Thoracic aorta (tissue), 2 donors: Measurements from ENCODE around the gene ST6GALNAC4. TPM values are rescaled to one million over a fixed set of nuclear protein-coding genes. Genes with fewer than 3 reads are reported as not detected.
A peak's percentile ranks its signal among the peaks of the same experiment; 100 is the strongest.

ENCODE experiments used
- ATAC-seq: fragments of 150-250 bp; one replicate; pipeline ENCODE4 v1.8.0; 2017; ENCODE audit warnings: low read depth; ENCODE audit not compliant: insufficient number of reproducible peaks, low FRiP score
- DNase-seq: peaks from one replicate; pipeline ENCODE4 v3.0.0-alpha.2; 2020; ENCODE audit warnings: low spot score
- H3K27ac ChIP-seq, 2 donors: fragments of 200-600 bp; sonication (generic); 1 replicate in 1 of 2; 2 replicates in 1 of 2; pipeline ENCODE4 v1.5.1; 2016; ENCODE audit warnings: mild to moderate bottlenecking in 2 of 2, moderate library complexity in 2 of 2
- H3K27me3 ChIP-seq: fragments of 200-600 bp; sonication (generic); replicated peaks from 2 replicates; pipeline ENCODE4 v1.6.0; 2016; ENCODE audit warnings: mild to moderate bottlenecking; ENCODE audit not compliant: insufficient read depth
- H3K36me3 ChIP-seq: fragments of 200-600 bp; sonication (generic); one replicate; pipeline ENCODE4 v1.5.1; 2016
- H3K4me1 ChIP-seq, 2 donors: fragments of 200-600 bp; sonication (generic); 1 replicate in 1 of 2; 2 replicates in 1 of 2; pipeline versions ENCODE4 v1.5.1 to v1.6.0; 2016; ENCODE audit warnings: low read depth in 2 of 2, mild to moderate bottlenecking in 1 of 2; ENCODE audit not compliant: control insufficient read depth in 1 of 2
- H3K4me3 ChIP-seq: fragments of 200-600 bp; sonication (generic); 2 replicates; pipeline ENCODE4 v1.5.1; 2016; ENCODE audit warnings: mild to moderate bottlenecking
- H3K9me3 ChIP-seq: fragments of 200-600 bp; sonication (generic); 2 replicates; pipeline ENCODE4 v1.5.1; 2016
- total RNA-seq, 2 donors: library from RNA; depleted of rRNA; stranded (reverse); fragments of >200 nt; gene quantifications; one replicate each; pipeline versions ENCODE4 v1.1.0 to v1.2.3, GENCODE V29; 2016
- TF ChIP-seq, protein P1 (sequence below): fragments of 200-600 bp; sonication (generic); IDR thresholded peaks from one replicate; pipeline ENCODE4 v1.5.1; 2019; ENCODE audit warnings: antibody characterized with exemption

Gene ST6GALNAC4
- total RNA-seq, 2 donors from 2014 or later: 45.0 to 61.2 TPM

DNA sequence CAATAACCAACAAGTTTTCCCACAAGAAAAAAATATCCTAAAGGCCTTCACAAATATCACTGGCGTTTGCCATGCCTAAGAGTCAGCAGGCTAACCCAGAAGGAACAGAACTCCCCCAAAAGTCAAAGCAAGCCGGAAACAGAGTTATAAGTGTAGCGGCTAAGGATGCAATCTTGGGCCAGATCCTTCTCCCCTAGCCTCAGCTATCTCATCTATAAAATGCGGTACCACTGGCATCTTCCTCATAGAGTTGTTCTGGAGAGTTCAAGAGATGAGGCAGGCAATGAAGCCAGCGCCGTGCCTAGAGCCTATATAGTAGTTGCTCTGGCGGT lies 20.2 kb upstream of the ST6GALNAC4 start:
- peaks cover 12 to 31% of the 10 kb centered on the region in 2 donors for H3K4me1 ChIP-seq

DNA sequence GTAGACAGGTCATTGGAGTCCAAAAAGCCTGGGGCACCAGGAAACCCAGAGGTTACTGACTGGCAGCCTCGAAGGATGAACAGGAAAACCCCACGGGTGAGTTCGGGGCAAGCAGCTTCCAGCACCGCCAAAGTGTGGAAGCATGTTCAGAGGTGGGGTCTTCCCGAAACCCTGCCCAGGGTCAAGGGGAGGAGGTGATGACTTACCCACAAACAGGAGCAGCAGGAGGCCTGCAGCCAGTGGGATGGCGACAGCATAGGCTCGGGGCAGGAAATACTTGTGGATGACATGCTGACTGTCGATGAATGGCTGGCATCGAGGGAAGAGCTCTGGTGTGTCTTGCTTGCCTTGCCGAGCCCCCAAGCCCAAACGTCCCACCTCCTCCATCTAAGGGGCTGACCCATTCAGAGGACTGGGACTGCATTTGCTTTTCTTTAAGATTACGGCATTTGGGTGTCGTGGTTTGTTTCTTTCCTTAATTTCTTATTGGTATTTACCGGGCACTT lies 19.6 kb upstream of the ST6GALNAC4 start:
- TF ChIP-seq, protein P1, sequence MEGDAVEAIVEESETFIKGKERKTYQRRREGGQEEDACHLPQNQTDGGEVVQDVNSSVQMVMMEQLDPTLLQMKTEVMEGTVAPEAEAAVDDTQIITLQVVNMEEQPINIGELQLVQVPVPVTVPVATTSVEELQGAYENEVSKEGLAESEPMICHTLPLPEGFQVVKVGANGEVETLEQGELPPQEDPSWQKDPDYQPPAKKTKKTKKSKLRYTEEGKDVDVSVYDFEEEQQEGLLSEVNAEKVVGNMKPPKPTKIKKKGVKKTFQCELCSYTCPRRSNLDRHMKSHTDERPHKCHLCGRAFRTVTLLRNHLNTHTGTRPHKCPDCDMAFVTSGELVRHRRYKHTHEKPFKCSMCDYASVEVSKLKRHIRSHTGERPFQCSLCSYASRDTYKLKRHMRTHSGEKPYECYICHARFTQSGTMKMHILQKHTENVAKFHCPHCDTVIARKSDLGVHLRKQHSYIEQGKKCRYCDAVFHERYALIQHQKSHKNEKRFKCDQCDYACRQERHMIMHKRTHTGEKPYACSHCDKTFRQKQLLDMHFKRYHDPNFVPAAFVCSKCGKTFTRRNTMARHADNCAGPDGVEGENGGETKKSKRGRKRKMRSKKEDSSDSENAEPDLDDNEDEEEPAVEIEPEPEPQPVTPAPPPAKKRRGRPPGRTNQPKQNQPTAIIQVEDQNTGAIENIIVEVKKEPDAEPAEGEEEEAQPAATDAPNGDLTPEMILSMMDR: no peak

More for the DNA sequence above, 20.2 kb upstream of the ST6GALNAC4 start:
- Histone ChIP-seq H3K9me3 (no peaks in the 10 kb centered on the region), H3K27me3 (no peaks in the 10 kb centered on the region), H3K27ac (no peak overlapping the region), H3K4me3 (peak overlapping the region; percentile 84), H3K36me3 (peaks cover 4% of the 10 kb centered on the region)
- TF ChIP-seq, protein P1: no peak
- ATAC-seq (no peak), DNase-seq (no peak)

DNA sequence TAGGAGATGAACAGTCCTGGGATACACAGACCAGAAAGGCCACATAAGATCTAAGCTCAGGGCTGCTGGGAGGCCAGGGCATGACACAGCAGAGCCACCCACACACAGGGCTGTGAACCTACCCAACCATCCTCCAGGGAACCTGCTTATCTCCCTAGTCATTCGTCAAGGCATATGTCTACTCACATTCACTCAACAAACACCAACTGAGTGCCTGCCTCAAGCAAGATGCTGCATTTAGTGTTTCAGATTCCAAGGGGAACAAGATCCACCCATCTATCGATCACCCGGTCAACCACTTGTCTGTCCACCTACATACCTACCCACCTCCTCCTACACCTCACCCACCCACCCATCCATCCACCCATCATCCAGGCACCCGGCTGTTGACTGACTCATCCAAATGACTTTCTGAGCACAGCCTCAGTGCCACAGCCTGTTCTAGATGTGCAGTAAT lies 19.0 kb upstream of the ST6GALNAC4 start:
- TF ChIP-seq, protein P1: no peak

More for the DNA sequence above, 19.6 kb upstream of the ST6GALNAC4 start:
- DNase-seq (no peak), ATAC-seq (no peak)
- no peak overlapping the region for H3K27ac ChIP-seq
- no peaks in the 10 kb centered on the region for H3K9me3 ChIP-seq
- H3K27me3 ChIP-seq: no peaks in the 10 kb centered on the region
- H3K36me3 ChIP-seq: peaks cover 4% of the 10 kb centered on the region
- peaks cover 12 to 34% of the 10 kb centered on the region in 2 donors for H3K4me1 ChIP-seq
- H3K4me3 ChIP-seq: no peak overlapping the region

DNA sequence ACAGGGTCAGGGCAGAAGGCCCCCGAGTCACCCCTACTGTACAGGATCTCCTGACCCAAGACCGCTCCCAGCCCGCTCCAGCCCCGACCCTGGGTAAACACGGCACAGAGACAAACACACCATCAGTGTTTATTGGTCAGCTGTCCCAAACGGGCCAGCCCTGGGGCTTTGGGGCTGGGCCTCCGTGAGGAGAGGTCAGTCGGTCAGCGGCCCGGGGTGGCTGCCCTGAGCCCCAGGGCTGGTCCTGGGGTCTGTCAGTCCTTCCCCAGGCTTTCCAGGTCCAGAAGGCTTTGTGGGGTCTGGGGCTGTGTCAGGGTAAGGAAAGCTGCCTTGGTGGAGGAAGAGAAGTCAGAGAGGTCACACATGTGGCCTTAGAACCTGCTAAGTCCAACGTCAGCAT lies 18.1 kb upstream of the ST6GALNAC4 start:
- no peak for ATAC-seq
- Histone ChIP-seq H3K27me3 (no peaks in the 10 kb centered on the region), H3K36me3 (peaks cover 4% of the 10 kb centered on the region), H3K4me1 (peaks cover 20 to 47% of the 10 kb centered on the region in 2 donors), H3K9me3 (no peaks in the 10 kb centered on the region), H3K4me3 (no peak overlapping the region), H3K27ac (no peak overlapping the region)
- TF ChIP-seq, protein P1: no peak
- no peak for DNase-seq

More for the DNA sequence above, 19.0 kb upstream of the ST6GALNAC4 start:
- Histone ChIP-seq H3K27ac (no peak overlapping the region), H3K9me3 (no peaks in the 10 kb centered on the region), H3K4me3 (no peak overlapping the region), H3K4me1 (peaks cover 15 to 40% of the 10 kb centered on the region in 2 donors), H3K36me3 (peaks cover 4% of the 10 kb centered on the region), H3K27me3 (no peaks in the 10 kb centered on the region)
- no peak for DNase-seq
- ATAC-seq: no peak

DNA sequence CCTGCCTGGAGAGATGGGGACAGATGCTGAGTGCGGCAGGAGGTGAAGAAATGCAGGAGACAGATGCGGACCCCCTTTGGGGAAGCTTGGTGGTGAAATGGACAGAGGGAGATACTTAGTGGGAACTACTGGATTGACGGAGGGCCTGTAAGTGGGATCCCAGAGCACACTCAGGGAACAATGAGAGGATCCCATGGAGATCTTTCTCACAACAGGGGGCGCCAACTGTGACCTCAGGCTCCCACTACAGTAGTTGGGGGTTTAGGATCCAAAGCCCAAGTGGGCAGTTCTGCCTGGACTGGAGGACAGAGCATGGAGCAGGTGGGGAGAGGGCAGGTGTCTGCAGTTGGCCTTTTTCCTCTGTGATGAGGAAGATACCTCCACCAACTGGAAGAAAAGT lies 17.4 kb upstream of the ST6GALNAC4 start:
- TF ChIP-seq, protein P1: no peak
- no peaks in the 10 kb centered on the region for H3K9me3 ChIP-seq
- no peak overlapping the region for H3K4me3 ChIP-seq
- peaks cover 4% of the 10 kb centered on the region for H3K36me3 ChIP-seq
- peaks cover 20 to 47% of the 10 kb centered on the region in 2 donors for H3K4me1 ChIP-seq
- H3K27ac ChIP-seq: no peak overlapping the region
- DNase-seq (no peak), ATAC-seq (no peak)
- no peaks in the 10 kb centered on the region for H3K27me3 ChIP-seq
